GM10248 (cell line): ENCODE data around the gene HMGN5.

ENCODE experiments used
- CTCF ChIA-PET: fragments of 300-600 bp; sonication (Branson Sonifier 250); formaldehyde crosslinking; extraction: SDS; loops from one replicate; lab custom pipeline; 2021; ENCODE audit warnings: antibody characterized with exemption; lab: Yijun Ruan, JAX
- POLR2A ChIA-PET: fragments of 350-650 bp; sonication (Branson Sonifier 250); formaldehyde crosslinking; extraction: SDS; loops from one replicate; lab custom pipeline; 2020; ENCODE audit warnings: antibody characterized with exemption; lab: Yijun Ruan, JAX
- DNase-seq: peaks from one replicate; pipeline ENCODE4 v3.0.0; 2012; ENCODE audit errors: extremely low spot score
- TF ChIP-seq, protein P1 (sequence below): IDR thresholded peaks from 2 replicates; pipeline ENCODE4 v1.5.1; 2012; ENCODE audit warnings: mild to moderate bottlenecking, low read depth; ENCODE audit errors: extremely low read depth, missing control alignments, control extremely low read depth

The HMGN5 gene, protein sequence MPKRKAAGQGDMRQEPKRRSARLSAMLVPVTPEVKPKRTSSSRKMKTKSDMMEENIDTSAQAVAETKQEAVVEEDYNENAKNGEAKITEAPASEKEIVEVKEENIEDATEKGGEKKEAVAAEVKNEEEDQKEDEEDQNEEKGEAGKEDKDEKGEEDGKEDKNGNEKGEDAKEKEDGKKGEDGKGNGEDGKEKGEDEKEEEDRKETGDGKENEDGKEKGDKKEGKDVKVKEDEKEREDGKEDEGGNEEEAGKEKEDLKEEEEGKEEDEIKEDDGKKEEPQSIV

DNA sequence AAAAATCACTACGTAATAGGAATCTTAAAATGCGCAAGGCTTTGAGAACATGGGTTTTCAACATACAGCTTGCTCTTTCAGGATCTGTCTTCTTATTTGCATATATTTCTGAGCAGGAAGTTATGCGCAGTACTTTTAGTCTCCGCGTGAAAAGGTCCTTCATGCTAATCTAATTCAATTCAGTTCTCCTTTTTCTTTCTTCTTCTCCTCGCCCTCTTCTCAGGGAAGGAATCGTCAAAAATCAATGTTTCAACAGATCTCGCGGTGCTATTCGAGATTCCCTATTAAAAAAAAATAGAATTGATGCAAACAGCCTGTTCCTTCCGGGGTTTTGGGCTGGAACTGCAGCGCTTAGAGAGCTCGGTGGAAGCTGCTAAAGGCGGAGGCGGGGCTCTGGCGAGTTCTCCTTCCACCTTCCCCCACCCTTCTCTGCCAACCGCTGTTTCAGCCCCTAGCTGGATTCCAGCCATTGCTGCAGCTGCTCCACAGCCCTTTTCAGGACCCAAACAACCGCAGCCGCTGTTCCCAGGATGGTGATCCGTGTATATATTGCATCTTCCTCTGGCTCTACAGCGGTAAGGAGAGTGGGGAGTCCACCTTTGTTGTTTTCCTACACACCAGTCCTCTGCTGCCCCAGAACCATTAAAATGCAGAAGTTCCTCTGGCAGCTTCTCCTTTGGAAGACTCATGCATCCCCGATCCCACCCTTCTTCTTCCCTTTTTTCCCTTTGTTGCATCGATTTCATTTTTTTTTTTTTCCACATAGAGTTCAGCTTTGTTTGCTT lies at the start of gene HMGN5, which contains the start of gene SH3BGRL:
TSS of gene HMGN5 (minus strand) at position 243 of the 785 bp plus-strand sequence. CDS start 80,364 bp downstream, outside the sequence.
TSS of gene SH3BGRL (plus strand) at position 432 of the 785 bp plus-strand sequence. CDS start at position 531, 99 bp downstream.
- CTCF ChIA-PET: interaction anchor here (1.1 to 1.7 kb wide), 4 partner anchors 9 to 82 kb away, joined by 3 to 5 read pairs (median 4); no protein-coding TSS in a partner anchor
- peak; percentile 50 for DNase-seq
- POLR2A ChIA-PET: interaction anchor here (0.8 kb wide), 1 partner anchor 394 kb away, joined by 3 read pairs; no protein-coding TSS in a partner anchor
- TF ChIP-seq, protein P1, sequence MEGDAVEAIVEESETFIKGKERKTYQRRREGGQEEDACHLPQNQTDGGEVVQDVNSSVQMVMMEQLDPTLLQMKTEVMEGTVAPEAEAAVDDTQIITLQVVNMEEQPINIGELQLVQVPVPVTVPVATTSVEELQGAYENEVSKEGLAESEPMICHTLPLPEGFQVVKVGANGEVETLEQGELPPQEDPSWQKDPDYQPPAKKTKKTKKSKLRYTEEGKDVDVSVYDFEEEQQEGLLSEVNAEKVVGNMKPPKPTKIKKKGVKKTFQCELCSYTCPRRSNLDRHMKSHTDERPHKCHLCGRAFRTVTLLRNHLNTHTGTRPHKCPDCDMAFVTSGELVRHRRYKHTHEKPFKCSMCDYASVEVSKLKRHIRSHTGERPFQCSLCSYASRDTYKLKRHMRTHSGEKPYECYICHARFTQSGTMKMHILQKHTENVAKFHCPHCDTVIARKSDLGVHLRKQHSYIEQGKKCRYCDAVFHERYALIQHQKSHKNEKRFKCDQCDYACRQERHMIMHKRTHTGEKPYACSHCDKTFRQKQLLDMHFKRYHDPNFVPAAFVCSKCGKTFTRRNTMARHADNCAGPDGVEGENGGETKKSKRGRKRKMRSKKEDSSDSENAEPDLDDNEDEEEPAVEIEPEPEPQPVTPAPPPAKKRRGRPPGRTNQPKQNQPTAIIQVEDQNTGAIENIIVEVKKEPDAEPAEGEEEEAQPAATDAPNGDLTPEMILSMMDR: no peak

DNA sequence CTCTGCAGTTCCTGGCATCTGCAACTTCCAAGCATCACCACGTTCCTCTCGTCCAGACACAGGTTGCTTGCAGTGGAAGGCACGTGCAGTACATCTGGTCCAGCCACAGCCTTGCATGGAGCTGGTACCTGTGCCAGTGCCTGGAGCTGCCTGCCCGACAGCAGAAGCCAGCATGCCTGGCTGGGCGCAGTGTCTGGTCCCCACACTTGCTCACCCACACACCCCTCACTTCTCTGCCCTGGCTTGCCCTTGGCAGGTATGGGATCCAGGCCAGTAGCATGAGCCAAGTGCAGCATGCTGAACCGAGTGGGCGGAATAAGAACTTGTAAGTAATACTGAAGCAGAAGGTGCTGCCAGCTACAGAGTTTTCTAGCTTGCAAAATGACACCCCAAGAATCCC lies 40.0 kb upstream of the HMGN5 start:
- DNase-seq: no peak
- ChIA-PET CTCF (no interaction called here), POLR2A (no interaction called here)
- TF ChIP-seq, protein P1: no peak

DNA sequence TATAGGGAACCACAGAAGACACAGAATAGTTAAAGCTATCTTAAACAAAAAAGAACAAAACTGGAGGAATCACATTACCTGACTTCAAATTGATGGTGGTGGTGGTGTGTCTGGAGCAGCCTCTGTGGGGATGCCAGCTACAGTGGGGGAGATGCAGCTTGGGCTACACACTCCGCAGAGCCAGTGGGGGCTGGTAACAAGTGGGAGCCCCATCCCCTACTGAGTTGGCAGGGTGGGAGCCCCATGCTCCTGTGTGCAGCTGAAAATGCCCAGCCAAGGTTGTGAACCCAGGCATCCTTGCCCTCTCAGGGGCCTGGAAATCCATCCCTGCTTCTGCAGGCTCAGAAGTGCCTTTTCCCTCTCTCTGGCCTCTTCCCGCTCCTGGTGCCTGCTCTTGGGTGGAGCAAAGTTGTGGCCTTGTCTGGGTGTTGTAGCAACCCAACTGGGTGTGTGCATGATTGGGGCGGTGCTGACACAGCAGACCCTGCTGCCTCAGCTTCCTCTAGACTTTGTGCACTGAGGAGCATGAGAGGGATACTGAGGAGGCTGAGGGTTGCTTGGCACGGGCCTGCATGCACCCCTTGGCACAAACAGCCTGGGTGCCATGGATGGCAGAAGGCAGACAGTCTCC lies 39.1 kb upstream of the HMGN5 start:
- ChIA-PET POLR2A (no interaction called here), CTCF (no interaction called here)
- no peak for DNase-seq
- TF ChIP-seq, protein P1: no peak

DNA sequence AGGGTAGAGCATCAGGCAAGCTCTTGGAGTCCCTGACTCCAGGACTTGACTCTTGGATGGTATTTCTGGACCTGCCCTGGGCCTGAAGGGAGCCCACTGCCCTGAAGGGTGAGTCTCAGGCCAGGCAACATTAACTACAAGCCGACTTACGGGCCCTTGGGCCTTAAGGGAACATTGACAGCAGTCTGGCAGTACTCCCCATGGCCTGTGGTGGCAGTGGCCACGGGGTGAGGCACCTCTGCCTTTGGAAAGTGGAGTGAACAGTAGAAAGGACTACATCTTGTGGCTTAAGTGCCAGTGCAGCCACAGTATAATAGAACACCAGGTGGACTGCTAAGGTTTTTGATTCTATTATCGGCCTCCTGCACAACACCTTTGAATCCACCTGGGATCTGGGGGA lies 36.5 kb upstream of the HMGN5 start:
- DNase-seq: no peak
- TF ChIP-seq, protein P1: no peak
- ChIA-PET CTCF (interaction anchor here (1.3 kb wide), 1 partner anchor 13 kb away, joined by 4 read pairs; no protein-coding TSS in a partner anchor), POLR2A (no interaction called here)

DNA sequence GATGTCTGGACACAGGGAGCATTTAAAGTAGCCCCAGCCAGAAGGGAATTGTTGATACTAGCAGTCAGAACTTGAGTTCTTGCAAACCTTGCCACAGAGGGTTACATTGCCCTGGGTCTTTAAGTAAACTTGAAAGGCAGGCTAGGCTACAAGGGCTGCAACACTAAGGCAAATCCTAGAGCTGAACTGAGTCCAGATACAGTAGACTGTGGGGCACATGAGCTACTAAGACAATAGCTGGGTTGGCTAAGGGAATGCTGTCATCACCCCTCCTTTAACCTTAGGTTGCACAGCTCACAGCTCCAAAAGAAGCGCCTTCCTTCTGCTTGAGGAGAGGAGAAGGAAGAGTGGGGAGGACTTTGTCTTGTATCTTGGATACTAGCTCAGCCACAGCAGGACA lies 35.8 kb upstream of the HMGN5 start:
- no peak for DNase-seq
- TF ChIP-seq, protein P1: no peak
- POLR2A ChIA-PET: no interaction called here
- CTCF ChIA-PET: interaction anchor here (1.3 kb wide), 1 partner anchor 12 kb away, joined by 4 read pairs; no protein-coding TSS in a partner anchor

DNA sequence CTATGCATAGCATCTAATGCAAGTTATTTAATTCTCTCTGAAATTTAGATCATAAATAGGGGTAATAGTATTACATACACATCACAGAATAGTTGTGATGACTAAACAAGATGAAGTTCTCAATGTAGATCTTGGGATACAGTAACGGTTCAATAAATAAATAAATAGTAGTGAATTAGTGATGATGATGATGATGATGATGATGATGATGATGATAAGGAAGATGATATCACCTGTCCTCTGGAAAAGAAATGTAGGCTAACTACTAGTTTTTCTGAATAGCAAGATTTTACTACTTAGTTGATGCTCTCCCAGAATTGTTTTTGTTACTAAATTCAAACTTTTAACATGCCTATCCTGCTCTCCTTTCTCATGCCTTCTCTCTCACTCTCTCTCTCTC lies 30.5 kb upstream of the HMGN5 start:
- TF ChIP-seq, protein P1: no peak
- ChIA-PET POLR2A (no interaction called here), CTCF (no interaction called here)
- DNase-seq: no peak
